Activated gamma-delta T cell treated with Interleukin-2 at 50 U/mL for 16 hours (primary cell): ENCODE data around the gene RANBP6.

ENCODE experiments used
- DNase-seq: peaks from one replicate; pipeline ENCODE4 v3.0.0-alpha.2; 2020

Gene RANBP6

DNA sequence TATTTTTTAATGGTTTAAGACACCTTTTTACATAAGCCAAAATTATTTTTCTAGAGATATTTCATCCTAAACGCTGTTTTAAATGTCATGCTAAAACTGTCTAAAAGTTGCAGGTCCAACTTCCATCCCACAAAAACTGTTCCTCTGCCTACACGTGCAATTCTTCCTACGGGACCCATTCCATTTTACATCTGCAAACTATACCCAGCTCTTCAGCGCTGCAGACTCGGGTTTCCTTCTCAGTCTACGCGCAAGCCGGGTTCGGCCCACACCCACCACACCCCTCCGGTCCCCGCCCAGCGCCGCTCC is 8.7 kb downstream of the RANBP6 start:
- no peak for DNase-seq

DNA sequence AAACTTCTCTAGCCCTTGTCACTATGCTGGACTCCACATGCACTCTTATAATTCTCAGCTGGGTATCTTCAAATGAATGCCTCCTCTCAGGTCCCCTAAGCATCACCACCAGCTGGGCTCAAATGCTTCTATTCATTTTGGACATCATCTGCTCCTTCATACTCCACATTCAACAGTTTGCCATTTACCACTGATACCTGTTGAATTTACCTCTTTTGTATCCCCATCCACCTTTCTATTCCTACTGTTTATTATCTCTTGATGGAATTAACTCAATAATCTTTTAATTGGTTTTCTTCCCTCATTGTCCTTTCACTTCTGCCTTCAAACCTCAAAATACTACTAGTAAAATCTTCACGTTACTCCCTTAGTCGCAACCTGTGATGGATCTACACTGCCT is 14.5 kb downstream of the RANBP6 start:
- no peak for DNase-seq

DNA sequence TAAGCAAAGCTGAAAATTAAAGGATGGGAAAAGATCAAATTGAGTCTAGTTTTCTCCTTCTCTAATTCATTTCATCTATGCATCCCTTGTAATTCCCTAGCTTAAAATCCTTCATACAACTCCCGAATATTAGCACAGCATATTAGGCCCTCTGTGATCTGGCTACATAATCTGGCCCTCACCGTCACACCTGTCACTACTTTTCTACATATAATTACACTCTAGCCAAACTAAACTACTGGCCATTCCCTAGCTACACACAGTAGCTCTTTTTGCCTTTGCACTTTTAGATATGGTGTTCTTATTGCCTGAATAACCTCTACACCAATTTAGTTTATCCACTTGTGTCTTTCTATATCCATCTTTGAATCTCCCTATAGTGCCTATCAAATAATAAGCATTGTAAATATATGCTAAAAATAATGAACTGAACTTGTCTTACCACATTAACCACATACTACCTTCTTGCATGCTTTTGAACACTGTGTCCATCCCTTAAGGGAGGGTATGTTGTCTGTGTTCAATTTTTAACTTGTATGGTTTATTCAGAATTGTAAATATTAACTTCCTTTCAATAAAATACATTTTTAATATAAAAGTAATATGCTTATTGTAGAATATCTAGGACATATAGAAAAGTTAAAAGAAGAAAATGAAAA is 15.9 kb downstream of the RANBP6 start:
- DNase-seq, result no peak

GRCh38 chr9:5994493-5994892 is 20.9 kb downstream of the RANBP6 start:
- no peak for DNase-seq

DNA sequence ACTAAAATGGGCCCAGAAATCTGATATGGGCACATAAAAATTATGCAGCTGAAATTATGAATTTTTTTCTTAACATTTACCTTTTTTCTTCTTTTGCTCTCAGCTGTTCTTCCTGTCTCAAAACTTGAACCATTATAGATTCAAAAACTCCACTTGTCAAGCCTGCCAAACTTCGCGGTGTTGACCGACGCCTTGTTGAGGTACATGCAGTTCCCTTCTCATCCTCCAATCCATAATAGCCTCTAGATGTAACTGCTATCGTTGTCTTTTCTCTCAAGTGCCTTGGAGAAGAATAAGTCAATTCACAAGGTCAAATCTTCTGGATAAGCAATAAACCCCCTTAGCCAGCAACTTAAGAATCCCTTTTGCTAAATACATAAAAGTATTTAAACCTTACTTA is 27.2 kb downstream of the RANBP6 start:
- no peak for DNase-seq

DNA sequence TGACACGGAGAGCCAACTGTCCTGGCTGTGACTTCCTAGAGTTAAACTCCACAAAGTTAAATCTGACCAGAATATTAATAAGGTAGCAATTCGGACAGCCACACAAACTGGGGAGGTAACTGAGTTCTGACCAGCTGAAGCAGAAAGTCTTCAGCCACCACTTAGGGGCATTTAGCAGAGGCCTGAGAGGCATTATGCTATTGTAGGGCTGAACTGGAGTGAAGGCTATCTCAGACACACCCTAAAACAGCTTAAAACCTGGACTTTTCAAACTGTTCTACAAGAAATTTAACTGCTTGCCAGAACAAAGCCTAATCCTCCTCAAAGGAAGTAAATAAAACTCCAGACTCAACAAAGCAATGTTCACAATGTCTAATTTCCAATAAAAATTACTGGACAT is 32.4 kb downstream of the RANBP6 start:
- DNase-seq, result no peak

DNA sequence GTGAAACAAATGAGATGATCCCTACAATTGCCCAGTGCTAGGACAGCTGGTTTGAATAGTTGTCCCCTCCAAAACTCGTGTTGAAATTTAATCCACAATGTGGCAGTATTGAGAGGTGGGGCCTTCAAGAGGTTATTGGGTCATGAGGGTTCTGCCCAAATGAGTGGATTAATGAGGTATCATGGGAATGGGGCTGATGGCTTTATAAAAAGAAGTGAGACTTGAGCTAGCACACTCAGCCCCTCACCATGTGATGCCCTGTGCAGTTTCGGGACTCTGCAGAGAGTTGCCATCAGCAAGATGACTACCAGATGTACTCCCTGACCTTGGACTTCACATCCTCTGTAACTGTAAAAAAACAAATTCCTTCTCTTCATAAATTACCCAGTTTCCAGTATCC is 33.1 kb downstream of the RANBP6 start:
- no peak for DNase-seq

DNA sequence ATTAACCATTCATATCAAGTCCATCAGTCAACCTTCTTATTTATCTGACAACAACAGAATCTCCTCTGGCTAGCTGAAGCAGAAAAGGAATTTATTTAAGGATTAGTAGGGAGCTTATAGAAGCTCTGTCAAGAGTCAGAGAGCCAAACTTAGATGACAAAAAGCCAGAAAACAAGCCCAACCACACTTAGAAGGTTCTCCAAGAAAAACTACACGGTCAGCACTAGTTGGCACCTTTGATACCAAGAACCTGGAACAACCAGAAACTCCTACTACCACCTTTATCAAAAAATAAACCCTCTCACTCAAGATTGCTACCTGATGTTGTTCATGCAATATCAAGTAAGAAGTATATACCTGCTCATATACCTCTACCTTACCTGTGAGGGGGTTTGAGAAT is 36.9 kb downstream of the RANBP6 start:
- no peak for DNase-seq

DNA sequence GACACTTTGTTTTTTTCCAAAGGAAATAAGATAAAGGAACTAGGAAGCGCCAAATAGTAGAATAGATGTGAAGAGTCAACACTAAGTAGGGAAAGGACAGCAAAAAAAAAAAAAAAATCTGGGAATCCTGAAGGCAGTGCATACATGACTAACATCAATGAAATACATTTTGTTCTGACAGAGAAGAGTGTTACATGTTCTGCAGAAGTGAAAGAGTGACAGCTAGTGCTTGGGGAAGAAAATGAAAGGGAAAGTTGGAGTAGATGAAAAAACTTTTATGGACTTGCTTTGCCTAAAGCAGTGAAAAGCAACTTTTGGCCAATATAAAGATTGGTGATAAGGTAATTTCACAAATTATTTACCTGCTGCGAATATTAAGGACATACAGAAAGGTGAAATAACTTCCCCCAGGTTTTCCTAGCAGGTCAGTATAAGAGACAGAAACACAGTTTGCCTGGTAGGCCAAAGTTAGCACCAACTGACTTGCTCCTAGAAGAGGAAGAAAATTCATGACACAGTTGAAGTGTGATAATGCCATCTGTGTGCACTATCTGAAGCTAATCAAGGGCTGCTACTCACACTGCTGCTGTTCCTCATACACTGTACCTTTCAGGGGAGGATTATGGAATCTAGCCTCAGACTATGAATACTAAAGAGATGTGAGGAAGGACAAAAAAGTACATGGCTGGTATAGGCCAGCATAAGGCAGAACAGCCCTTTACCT is 38.6 kb downstream of the RANBP6 start:
- DNase-seq, result no peak

DNA sequence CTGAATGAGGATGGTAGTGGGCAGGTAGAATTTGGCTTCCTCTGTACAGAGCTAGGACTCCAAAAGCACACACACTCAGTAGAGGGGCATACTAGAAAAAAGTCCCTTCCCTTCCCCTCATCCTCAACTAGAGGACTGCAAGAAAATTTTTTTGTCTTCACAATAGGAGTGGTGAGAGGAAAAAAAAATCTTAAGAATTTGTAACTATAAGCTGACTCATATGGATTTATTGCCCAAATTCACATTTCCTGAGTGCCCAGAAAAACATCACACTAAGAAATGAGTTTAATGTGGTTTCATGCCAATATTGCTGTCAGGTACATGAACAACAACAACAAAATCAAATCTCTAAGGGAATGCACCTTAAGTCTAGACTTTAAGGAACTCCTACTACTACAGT is 43.7 kb downstream of the RANBP6 start:
- no peak for DNase-seq
